Peyer's patch (tissue), 4 donors: ENCODE measurements around the gene MAT2A. TPM values are rescaled to one million over a fixed set of nuclear protein-coding genes. Genes with fewer than 3 reads are reported as not detected.
A peak's percentile ranks its signal among the peaks of the same experiment; 100 is the strongest.
"Not testable (repeated sequence)": the region's sequence is repeated elsewhere in the genome, so short reads cannot be mapped to it uniquely, and the experiment has no call there.

Experiments
- DNase-seq, 3 donors: peaks; one replicate each; pipeline ENCODE4 v3.0.0-alpha.2; 2017 to 2019
- H3K27ac ChIP-seq, 4 donors: fragments of 200-600 bp; sonication (generic); one replicate each; pipeline ENCODE4 v1.5.1; 2016 to 2019
- H3K27me3 ChIP-seq, 2 donors: fragments of 200-600 bp; sonication (generic); one replicate each; pipeline ENCODE4 v1.5.1; 2019
- H3K36me3 ChIP-seq, 3 donors: fragments of 200-600 bp; sonication (generic); one replicate each; pipeline ENCODE4 v1.5.1; 2016 to 2019
- H3K4me1 ChIP-seq, 4 donors: fragments of 200-600 bp; sonication (generic); one replicate each; pipeline ENCODE4 v1.5.1; 2016 to 2019
- H3K4me3 ChIP-seq, 4 donors: fragments of 200-600 bp; sonication (generic); 1 replicate in 3 of 4; 2 replicates in 1 of 4; pipeline ENCODE4 v1.5.1; 2016 to 2019; ENCODE audit warnings: mild to moderate bottlenecking in 1 of 4
- H3K9me3 ChIP-seq, 4 donors: fragments of 200-600 bp; sonication (generic); one replicate each; pipeline ENCODE4 v1.5.1; 2016 to 2019; ENCODE audit warnings: mild to moderate bottlenecking in 1 of 4
- CTCF ChIP-seq, 6 experiments: fragments of 450-650 bp in 4 of 6; fragments of 200-600 bp in 2 of 6; sonication (generic) in 1 of 6; IDR thresholded peaks; one replicate each; pipeline ENCODE4 v1.5.1; 2017 to 2019; ENCODE audit warnings: antibody characterized with exemption in 6 of 6, mild to moderate bottlenecking in 3 of 6, moderate library complexity in 1 of 6
- POLR2A ChIP-seq, 2 donors: fragments of 450-650 bp; IDR thresholded peaks; one replicate each; pipeline ENCODE4 v1.5.1; 2017; ENCODE audit warnings: antibody characterized with exemption in 2 of 2, mild to moderate bottlenecking in 2 of 2, moderate library complexity in 2 of 2
- total RNA-seq, 4 donors: library from RNA; depleted of rRNA; stranded (reverse); fragments of >200 nt; gene quantifications; one replicate each; pipeline ENCODE4 v1.1.0, GENCODE V29; 2016

MAT2A gene
- total RNA-seq, 4 donors from 2014 or later = 113 to 189 (median 140) TPM

GRCh38 chr2:85541753-85542457 is 2.9 kb downstream of the MAT2A start:
- TF ChIP-seq CTCF (IDR thresholded peaks at IDR 0.05) (no peak), POLR2A (IDR thresholded peaks at IDR 0.05) (no peak)
- Histone ChIP-seq H3K27ac (peak overlapping the region in 2 of 4 donors; percentile 3 to 99), H3K27me3 (no peaks in the 10 kb centered on the region), H3K4me1 (peaks cover 0 to 44% (median 4%) of the 10 kb centered on the region in 4 donors), H3K4me3 (peak overlapping the region in 2 of 4 donors; percentile 72 to 93), H3K9me3 (no peaks in the 10 kb centered on the region), H3K36me3 (peaks cover 0 to 57% (median 2%) of the 10 kb centered on the region in 3 donors)
- no peak for DNase-seq

- H3K4me3 ChIP-seq = no peak overlapping the region
- peaks cover 0 to 36% (median 4%) of the 10 kb centered on the region in 4 donors for H3K4me1 ChIP-seq
- peaks cover 0 to 57% (median 2%) of the 10 kb centered on the region in 3 donors for H3K36me3 ChIP-seq
Measured at GRCh38 chr2:85542777-85543176, 3.8 kb downstream of the MAT2A start.

GRCh38 chr2:85544254-85544691 is 5.3 kb downstream of the MAT2A start:
- Histone ChIP-seq H3K4me1 (peaks cover 0 to 36% (median 4%) of the 10 kb centered on the region in 4 donors), H3K27ac (peak overlapping the region in 1 of 4 donors; percentile 44), H3K36me3 (peaks cover 0 to 64% (median 2%) of the 10 kb centered on the region in 3 donors)
- H3K27me3 ChIP-seq, H3K9me3 ChIP-seq, DNase-seq, H3K4me3 ChIP-seq: not testable (repeated sequence)

More at GRCh38 chr2:85542777-85543176, 3.8 kb downstream of the MAT2A start:
- Histone ChIP-seq H3K9me3 (no peaks in the 10 kb centered on the region), H3K27ac (peak overlapping the region in 1 of 4 donors; percentile 3), H3K27me3 (no peaks in the 10 kb centered on the region)
- no peak for TF ChIP-seq POLR2A (IDR thresholded peaks at IDR 0.05)
- TF ChIP-seq CTCF (IDR thresholded peaks at IDR 0.05) = no peak
- DNase-seq = no peak

- Histone ChIP-seq H3K4me1 (peaks cover 0 to 36% (median 4%) of the 10 kb centered on the region in 4 donors), H3K36me3 (peaks cover 0 to 70% (median 2%) of the 10 kb centered on the region in 3 donors), H3K27ac (peak overlapping the region in 2 of 4 donors; percentile 6 to 44)
- H3K9me3 ChIP-seq, H3K27me3 ChIP-seq, H3K4me3 ChIP-seq, DNase-seq: not testable (repeated sequence)
Measured at GRCh38 chr2:85544915-85545779, 6.2 kb downstream of the MAT2A start.

- peaks cover 0 to 32% (median 1%) of the 10 kb centered on the region in 4 donors for H3K4me1 ChIP-seq
Measured at GRCh38 chr2:85545780-85546240, 6.8 kb downstream of the MAT2A start.

More at GRCh38 chr2:85545780-85546240, 6.8 kb downstream of the MAT2A start:
- Histone ChIP-seq H3K9me3 (no peaks in the 10 kb centered on the region), H3K27me3 (no peaks in the 10 kb centered on the region), H3K4me3 (no peak overlapping the region), H3K36me3 (peaks cover 0 to 77% (median 2%) of the 10 kb centered on the region in 3 donors), H3K27ac (no peak overlapping the region)
- DNase-seq = no peak
- no peak for TF ChIP-seq POLR2A (IDR thresholded peaks at IDR 0.05)
- no peak for TF ChIP-seq CTCF (IDR thresholded peaks at IDR 0.05)
